GM06990 (cell line): ENCODE results near the gene TMPRSS3.

ENCODE experiments used
- DNase-seq: peaks from one replicate; pipeline ENCODE4 v3.0.0-alpha.2; 2011; ENCODE audit not compliant: insufficient read length; ENCODE audit errors: extremely low read depth
- H3K27me3 ChIP-seq: replicated peaks from 2 replicates; pipeline ENCODE4 v1.6.0; 2011; ENCODE audit warnings: low read length; ENCODE audit not compliant: control insufficient read depth, insufficient read depth
- H3K36me3 ChIP-seq: 2 replicates; pipeline ENCODE4 v1.5.1; 2011; ENCODE audit warnings: low read length; ENCODE audit not compliant: control insufficient read depth, insufficient read depth
- H3K4me3 ChIP-seq: replicated peaks from 2 replicates; pipeline ENCODE4 v1.5.1; 2011; ENCODE audit warnings: low read depth, mild to moderate bottlenecking, control low read depth, low read length
- TF ChIP-seq, protein P1 (sequence below): IDR thresholded peaks from 2 replicates; pipeline ENCODE4 v1.5.1; 2011; ENCODE audit warnings: low read length, control low read depth, mild to moderate bottlenecking, inconsistent platforms; ENCODE audit not compliant: insufficient read depth, poor library complexity, severe bottlenecking

The TMPRSS3 gene

GRCh38 chr21:42373908-42374455 is 21.9 kb downstream of the TMPRSS3 start:
- TF ChIP-seq, protein P1, sequence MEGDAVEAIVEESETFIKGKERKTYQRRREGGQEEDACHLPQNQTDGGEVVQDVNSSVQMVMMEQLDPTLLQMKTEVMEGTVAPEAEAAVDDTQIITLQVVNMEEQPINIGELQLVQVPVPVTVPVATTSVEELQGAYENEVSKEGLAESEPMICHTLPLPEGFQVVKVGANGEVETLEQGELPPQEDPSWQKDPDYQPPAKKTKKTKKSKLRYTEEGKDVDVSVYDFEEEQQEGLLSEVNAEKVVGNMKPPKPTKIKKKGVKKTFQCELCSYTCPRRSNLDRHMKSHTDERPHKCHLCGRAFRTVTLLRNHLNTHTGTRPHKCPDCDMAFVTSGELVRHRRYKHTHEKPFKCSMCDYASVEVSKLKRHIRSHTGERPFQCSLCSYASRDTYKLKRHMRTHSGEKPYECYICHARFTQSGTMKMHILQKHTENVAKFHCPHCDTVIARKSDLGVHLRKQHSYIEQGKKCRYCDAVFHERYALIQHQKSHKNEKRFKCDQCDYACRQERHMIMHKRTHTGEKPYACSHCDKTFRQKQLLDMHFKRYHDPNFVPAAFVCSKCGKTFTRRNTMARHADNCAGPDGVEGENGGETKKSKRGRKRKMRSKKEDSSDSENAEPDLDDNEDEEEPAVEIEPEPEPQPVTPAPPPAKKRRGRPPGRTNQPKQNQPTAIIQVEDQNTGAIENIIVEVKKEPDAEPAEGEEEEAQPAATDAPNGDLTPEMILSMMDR, result no peak
- Histone ChIP-seq H3K27me3 (no peaks in the 10 kb centered on the region), H3K36me3 (no peaks in the 10 kb centered on the region), H3K4me3 (no peak overlapping the region)
- DNase-seq, result no peak

GRCh38 chr21:42373196-42373907 is 22.5 kb downstream of the TMPRSS3 start:
- Histone ChIP-seq H3K4me3 (no peak overlapping the region), H3K36me3 (no peaks in the 10 kb centered on the region), H3K27me3 (no peaks in the 10 kb centered on the region)
- no peak for DNase-seq
- TF ChIP-seq, protein P1, result no peak

- Histone ChIP-seq H3K4me3 (no peak overlapping the region), H3K27me3 (no peaks in the 10 kb centered on the region), H3K36me3 (no peaks in the 10 kb centered on the region)
- no peak for DNase-seq
- TF ChIP-seq, protein P1, result no peak
Measured at GRCh38 chr21:42370894-42371654, 24.8 kb downstream of the TMPRSS3 start.

GRCh38 chr21:42369821-42370220 is 26.0 kb downstream of the TMPRSS3 start:
- H3K4me3 ChIP-seq, result no peak overlapping the region

GRCh38 chr21:42367367-42368165 is 28.3 kb downstream of the TMPRSS3 start:
- H3K36me3 ChIP-seq, result no peaks in the 10 kb centered on the region
- H3K4me3 ChIP-seq, result no peak overlapping the region
- no peak for DNase-seq
- H3K27me3 ChIP-seq, result no peaks in the 10 kb centered on the region
- TF ChIP-seq, protein P1, result no peak

More at GRCh38 chr21:42369821-42370220, 26.0 kb downstream of the TMPRSS3 start:
- Histone ChIP-seq H3K36me3 (no peaks in the 10 kb centered on the region), H3K27me3 (no peaks in the 10 kb centered on the region)
- TF ChIP-seq, protein P1, result peak; percentile 15
- no peak for DNase-seq
